Fibroblast of skin of abdomen (primary cell): ENCODE measurements around the gene BBX.

Source experiments
- DNase-seq: peaks from one replicate; pipeline ENCODE4 v3.0.0-alpha.2; 2013

BBX gene

GRCh38 chr3:107660306-107660976 is 137.7 kb downstream of the BBX start:
- peak; percentile 69 for DNase-seq

GRCh38 chr3:107661447-107662123 is 138.8 kb downstream of the BBX start:
- no peak for DNase-seq

- peak; percentile 76 for DNase-seq
These were observed 139.4 kb downstream of the BBX start for GRCh38 chr3:107662124-107662507.

GRCh38 chr3:107662586-107662985 is 139.8 kb downstream of the BBX start:
- DNase-seq = no peak

- no peak for DNase-seq
These were observed 140.5 kb downstream of the BBX start for GRCh38 chr3:107663266-107663665.

- no peak for DNase-seq
These were observed 141.9 kb downstream of the BBX start for GRCh38 chr3:107664614-107665013.

- no peak for DNase-seq
These were observed 142.6 kb downstream of the BBX start for GRCh38 chr3:107665351-107665750.

GRCh38 chr3:107666853-107667252 is 144.1 kb downstream of the BBX start:
- no peak for DNase-seq

GRCh38 chr3:107668416-107668815 is 145.7 kb downstream of the BBX start:
- no peak for DNase-seq

- no peak for DNase-seq
These were observed 146.2 kb downstream of the BBX start for GRCh38 chr3:107668963-107669362.

- no peak for DNase-seq
These were observed 146.9 kb downstream of the BBX start for GRCh38 chr3:107669669-107670068.

- peak; percentile 57 for DNase-seq
These were observed 148.2 kb downstream of the BBX start for GRCh38 chr3:107670986-107671385.

GRCh38 chr3:107674371-107674770 is 151.6 kb downstream of the BBX start:
- no peak for DNase-seq

GRCh38 chr3:107675233-107675900 is 152.6 kb downstream of the BBX start:
- no peak for DNase-seq

- DNase-seq = no peak
These were observed 153.9 kb downstream of the BBX start for GRCh38 chr3:107676469-107677309.

GRCh38 chr3:107679921-107680320 is 157.2 kb downstream of the BBX start:
- DNase-seq = peak; percentile 72

- DNase-seq = peak; percentile 63
These were observed 157.9 kb downstream of the BBX start for GRCh38 chr3:107680698-107681097.

GRCh38 chr3:107681396-107681795 is 158.6 kb downstream of the BBX start:
- no peak for DNase-seq

GRCh38 chr3:107682580-107682979 is 159.8 kb downstream of the BBX start:
- no peak for DNase-seq

GRCh38 chr3:107683447-107683846 is 160.7 kb downstream of the BBX start:
- DNase-seq = peak; percentile 86

- peak; percentile 39 for DNase-seq
These were observed 161.7 kb downstream of the BBX start for GRCh38 chr3:107684431-107684925.

- DNase-seq = no peak
These were observed 162.6 kb downstream of the BBX start for GRCh38 chr3:107685383-107685782.
